NCI-H82 (cell line): ENCODE data around the gene S100A10.
A peak's percentile ranks its signal among the peaks of the same experiment; 100 is the strongest.

Experiments used
- DNase-seq: peaks from one replicate; lab custom pipeline; 2025; lab: John Stamatoyannopoulos, UW

The S100A10 gene

DNA sequence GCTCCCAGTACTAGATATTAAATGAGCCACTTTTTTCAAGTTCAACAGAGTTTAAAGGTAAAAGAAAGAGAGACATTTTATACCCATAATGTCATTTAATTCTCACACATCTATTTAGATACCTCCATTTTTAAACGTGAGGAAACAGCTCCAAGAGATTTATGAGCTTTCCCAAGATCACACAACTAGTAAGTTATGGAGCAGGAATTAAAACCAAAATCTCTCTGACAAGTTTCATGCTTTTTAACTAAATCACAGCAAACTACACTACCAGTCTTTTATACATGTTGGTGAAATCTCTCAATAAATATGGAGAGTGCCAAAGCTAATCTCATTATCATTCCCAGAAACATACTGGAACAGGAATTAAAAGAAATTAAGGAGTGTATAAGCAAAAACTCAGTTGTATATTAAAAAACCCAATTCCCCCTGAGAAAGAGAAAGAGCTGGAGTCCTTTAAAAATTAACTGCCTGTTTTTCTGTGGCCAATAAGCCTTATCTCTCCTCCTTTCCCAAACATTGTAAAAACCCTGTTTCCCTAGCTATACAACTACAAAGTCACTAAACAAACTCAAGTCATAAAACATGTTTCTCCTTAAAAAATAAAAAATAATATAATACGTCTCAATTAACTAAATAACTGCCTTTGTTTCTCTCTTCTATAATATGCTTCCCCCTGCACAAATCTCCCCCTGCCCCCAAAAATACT is 57.6 kb downstream of the S100A10 start:
- no peak for DNase-seq

DNA sequence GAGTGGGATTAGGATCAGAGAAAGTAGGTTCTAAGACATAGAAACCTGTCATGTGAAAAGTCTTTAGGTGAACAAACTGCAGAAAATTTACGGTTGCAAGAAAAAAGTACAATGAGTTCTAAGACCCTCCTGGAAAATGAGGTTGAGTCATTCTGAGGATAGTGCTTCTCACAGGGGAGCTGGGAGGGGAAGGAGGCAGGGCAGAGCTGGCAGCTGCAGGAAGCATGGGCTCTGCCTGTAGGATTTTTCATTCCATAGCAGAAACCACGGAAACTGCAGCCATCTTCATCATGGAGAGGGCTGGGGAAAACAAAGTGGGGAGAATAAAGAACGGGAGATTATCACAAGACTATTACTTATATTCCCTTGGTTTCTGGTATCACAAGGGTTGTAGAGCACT is 58.5 kb downstream of the S100A10 start:
- DNase-seq, result peak; percentile 40

GRCh38 chr1:151934048-151934493 is 59.6 kb downstream of the S100A10 start:
- DNase-seq, result peak; percentile 98
